HG03460 (cell line): ENCODE data around the gene PITPNC1.
"Not testable (repeated sequence)": the region's sequence is repeated elsewhere in the genome, so short reads cannot be mapped to it uniquely, and the experiment has no call there.

Experiments used
- ATAC-seq: cut with Tn5 transposase; IDR thresholded peaks from one replicate; pipeline ENCODE4 v1.9.1; 2021; ENCODE audit not compliant: unreplicated experiment

The PITPNC1 gene

GRCh38 chr17:67503184-67503583 lies 126.1 kb downstream of the PITPNC1 start:
- ATAC-seq = no peak

- no peak for ATAC-seq
Observed at GRCh38 chr17:67503739-67504138, 126.7 kb downstream of the PITPNC1 start.

DNA sequence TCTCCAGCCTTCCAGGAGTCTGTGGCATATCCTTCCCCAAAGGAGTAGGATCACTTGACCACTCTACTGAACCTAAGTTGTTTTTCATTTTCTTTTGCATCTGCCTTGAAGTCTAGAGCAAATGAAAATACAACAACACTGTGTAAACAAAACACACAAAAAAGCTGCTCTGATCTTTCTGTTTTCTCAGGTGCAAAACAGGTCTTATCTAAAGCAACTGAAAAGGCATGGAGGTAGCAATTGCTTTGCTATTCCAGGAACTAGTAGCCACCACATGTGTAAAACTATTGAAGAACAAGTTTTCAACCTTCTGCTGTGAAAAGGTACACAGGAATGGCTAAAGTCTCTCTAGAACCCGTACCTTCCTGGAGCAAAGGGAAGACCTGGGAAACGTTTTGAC lies 127.1 kb downstream of the PITPNC1 start:
- ATAC-seq = no peak

DNA sequence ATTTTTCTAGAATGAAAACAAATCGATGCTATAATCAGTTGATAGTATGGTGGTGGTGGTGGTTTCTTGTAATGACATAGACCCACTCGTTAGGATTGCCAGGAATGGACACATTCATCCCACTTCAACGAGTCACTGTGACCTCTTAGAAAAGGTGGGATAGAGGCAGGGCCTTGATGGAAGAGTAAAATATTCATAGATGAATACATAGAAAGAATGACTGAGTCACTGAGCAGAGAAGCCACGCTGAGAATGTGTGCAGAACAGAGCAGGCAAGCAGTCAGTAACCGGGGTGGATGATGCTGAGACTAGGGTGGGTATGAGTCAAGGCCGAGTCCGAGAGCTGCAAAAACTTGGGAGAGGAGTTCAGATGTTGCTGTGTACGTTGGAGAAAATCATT lies 129.9 kb downstream of the PITPNC1 start:
- no peak for ATAC-seq

DNA sequence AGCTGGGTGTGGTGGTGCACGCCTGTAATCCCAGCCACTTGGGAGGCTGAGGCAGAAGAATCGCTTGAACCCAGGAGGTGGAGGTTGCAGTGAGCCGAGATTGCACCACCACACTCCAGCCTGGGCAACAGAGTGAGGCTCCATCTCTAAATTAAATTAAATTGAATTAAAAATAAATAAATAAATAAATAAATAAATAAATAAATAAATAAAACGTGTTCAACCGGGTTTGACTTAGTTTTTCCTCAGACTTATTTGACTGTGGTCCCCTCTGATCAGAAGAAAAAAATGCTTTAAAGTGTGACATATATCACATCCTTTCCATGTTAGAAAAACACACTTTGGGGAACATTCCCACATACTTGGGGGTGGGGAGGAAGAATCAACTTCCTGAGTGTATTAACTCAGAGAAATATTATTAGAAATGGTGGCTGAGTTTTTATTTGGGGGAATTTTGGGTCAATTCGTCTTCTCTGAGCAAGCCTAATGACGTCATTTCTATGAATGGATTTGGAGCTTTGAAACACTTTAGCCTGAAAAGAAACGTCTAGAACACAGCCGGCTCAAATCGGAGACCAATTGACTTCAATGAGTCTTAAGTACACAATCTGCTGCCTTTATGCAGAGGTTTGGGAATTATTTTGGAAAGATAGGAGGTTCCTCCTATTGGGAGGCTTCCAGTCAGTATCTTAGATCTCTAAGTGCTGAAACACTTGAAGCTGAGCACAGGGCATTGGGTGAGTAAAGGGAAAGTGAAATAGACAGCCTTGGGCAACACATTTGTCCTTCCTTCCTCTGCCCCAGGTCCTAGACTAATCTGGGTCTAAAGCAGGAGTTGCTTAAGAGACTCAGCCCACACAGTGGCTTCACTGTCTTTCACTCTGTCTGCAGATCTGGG lies 132.6 kb downstream of the PITPNC1 start:
- no peak for ATAC-seq

- no peak for ATAC-seq
Observed at GRCh38 chr17:67511012-67511411, 133.9 kb downstream of the PITPNC1 start.

- no peak for ATAC-seq
Observed at GRCh38 chr17:67511804-67512203, 134.7 kb downstream of the PITPNC1 start.

- ATAC-seq = no peak
Observed at GRCh38 chr17:67514998-67515397, 137.9 kb downstream of the PITPNC1 start.

DNA sequence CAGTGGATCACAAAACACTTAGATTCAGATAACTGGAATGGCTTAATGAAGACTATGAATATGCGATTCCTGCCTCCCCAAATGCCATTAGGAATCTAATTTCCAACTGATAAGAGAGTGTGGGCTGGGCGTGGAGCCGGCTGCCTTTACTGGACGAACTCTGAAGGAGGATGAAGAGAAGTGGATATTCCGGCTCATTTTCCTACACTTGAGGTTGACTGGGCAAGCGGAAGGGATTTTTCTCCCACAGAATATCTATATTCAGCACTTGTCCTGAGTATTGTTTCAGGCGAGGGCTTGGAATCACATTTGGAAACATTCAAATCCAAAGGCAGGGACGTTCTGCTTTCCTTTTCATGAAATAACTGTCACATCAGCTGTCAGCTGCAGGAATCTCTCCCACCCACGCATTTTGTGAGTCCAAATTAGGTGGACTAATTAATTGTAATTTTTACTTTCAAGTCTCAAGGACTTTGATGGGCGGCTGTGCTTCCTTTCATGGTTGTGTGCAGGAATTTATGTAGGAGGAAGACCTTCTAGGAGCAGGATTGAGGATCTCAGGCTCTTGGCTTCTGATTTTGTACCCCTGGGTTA lies 138.5 kb downstream of the PITPNC1 start:
- no peak for ATAC-seq

DNA sequence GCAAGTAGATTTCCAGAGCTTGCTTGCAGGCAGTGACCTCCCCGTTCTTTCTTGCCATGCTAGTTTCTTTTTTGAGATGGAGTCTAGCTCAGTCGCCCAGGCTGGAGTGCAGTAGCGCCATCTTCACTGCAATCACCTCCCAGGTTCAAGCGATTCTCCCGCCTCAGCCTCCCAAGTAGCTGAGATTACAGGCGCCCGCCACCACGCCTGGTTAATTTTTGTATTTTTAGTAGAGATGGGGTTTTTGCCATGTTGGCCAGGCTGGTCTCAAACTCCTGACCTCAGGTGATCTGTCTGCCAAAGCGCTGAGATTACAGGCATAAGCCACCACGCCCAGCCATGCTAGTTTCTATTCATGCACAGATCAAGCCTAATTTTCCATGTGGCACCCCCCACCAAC lies 139.5 kb downstream of the PITPNC1 start:
- not testable (repeated sequence) for ATAC-seq

DNA sequence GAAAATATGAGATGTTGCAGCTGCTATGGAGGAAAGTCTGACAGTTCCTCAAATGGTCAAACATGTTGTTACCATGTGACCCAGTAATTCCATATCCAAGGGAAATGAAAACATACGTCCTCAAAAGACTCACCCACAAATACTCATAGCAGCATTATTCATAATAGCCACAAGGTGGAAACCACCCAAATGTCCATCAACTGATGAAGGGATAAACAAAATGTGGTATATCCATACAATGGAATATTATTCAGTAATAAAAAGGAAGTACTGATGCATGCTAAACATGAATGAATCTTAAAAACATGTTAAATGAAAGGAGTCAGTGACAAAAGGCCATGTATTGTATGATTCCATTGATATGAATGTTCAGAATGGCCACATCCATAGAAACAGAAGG lies 140.2 kb downstream of the PITPNC1 start:
- ATAC-seq = no peak

DNA sequence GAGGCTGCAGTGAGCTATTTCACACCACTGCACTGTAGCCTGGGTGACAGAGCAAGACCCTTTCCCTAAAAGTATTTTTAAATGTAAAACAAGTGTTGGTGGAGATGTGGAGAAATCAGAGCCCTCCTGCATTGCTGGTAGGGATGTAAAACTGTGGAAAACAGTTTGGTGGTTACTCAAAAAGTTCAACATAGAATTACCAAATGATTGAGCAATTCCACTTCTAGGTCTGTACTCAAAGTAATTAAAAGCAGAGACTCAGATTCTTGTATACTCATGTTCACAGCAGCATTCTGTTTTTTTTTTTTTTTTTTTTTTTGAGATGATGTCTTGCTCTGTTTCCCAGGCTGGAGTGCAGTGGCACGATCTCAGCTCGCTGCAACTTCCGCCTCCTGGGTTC lies 141.8 kb downstream of the PITPNC1 start:
- ATAC-seq = no peak

GRCh38 chr17:67519801-67520251 lies 142.7 kb downstream of the PITPNC1 start:
- ATAC-seq = no peak

DNA sequence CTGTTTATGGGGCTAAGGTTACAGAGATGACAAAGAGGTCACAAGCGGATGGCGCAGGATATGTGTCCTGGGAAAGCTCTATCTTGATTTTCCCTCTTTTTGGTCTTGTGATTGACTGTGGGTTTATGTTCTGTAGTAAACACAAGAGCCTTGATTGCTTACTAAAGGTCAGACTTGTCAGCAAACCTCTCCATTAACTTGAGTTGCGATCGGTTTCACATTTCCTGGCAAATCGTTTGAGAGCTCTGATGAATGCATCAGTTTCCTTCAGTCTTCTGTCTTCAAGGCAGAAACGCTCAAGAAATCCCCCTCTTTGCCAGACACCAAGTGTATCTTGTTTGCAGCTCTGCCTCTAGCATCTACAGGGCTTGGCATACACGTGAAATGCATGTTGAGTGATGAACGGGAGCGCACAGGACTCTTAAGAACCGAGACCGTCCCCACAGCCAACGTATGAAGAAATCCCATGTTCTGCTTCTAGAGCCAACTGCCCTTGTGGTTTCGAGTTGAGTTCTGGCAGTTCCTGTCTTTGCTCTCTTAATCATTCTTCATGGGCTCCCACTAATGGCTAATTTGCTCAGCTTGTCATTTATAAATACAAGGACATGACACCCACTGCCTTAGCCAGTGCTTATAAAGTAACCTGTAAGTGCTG lies 143.3 kb downstream of the PITPNC1 start:
- no peak for ATAC-seq

DNA sequence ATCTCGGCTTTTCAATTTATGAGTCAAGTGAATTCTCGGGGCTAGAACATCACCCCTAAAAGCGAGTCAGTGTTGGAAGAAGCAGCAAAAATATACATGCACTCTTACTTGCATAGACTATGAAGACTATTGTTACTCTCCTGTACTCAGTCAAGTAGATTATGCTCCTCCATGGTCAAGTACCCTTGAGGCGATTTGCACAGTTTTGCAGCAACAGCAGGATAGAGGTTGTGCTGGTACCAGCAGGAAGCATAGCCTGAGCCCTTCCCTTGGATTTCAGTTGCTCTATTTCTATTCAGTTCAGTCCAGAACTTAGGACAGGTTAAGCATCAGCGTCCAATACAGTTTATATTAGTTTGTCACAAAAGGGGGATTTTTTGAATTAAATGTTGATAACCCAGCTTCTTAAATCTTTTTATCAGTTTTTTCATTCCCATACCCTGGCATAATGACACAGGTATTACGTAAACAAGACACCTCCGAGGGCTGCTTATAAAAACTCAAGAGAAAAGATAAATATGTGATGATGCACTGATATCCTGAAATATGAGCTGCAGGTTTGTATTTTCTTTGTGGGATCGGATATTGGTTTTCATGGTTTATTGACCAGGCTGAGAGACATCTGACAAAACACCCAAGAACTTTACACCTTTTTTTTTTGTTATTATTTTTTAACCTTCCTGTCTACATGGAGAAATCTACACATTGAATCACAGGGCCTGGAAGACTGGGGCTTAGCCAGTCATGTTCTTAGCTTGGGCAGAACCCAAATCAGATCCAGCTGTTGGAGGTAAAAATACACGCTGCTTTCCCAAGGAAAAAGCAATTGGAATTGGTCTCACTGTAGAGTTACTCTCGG lies 144.1 kb downstream of the PITPNC1 start:
- ATAC-seq = no peak

DNA sequence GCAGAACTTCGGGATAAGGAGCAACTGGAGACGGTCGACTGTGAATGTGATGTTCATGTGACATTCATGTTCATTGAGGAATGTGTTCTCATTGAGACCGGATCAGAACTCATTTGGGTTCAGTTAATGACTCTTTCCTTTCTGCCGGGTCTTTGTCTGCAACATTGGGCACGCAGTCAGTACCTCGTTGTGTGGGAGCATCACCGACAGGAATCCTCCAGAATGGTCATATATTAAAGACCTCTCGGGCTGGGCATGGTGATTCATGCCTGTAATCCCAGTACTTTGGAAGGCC lies 144.6 kb downstream of the PITPNC1 start:
- ATAC-seq = no peak

- ATAC-seq = no peak
Observed at GRCh38 chr17:67523101-67523500, 146.0 kb downstream of the PITPNC1 start.

GRCh38 chr17:67525239-67526135 lies 148.4 kb downstream of the PITPNC1 start:
- ATAC-seq = no peak

DNA sequence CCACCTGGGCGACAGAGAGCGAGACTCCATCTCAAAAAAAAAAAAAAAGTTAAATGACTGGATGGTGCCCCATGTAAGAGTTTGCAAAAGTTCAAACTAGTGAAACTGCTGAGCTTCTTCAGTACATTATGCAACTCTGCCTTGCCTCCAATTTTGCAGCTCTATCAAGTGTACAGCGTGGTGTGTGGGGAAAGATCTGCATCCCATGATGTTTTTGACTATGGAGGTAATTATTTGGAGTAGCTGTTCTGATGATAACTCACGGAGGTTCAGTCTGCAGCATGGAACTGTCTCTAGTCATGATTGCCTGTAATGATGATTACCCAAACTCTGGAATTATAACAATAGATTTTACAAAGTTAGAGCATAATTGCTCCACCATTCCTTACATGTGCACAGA lies 149.6 kb downstream of the PITPNC1 start:
- no peak for ATAC-seq

- no peak for ATAC-seq
Observed at GRCh38 chr17:67528751-67529436, 151.8 kb downstream of the PITPNC1 start.
